Prostate gland (tissue), 2 donors: ENCODE measurements around the gene GPR161. TPM values are rescaled to one million over a fixed set of nuclear protein-coding genes. Genes with fewer than 3 reads are reported as not detected.
"Not testable (repeated sequence)": the region's sequence is repeated elsewhere in the genome, so short reads cannot be mapped to it uniquely, and the experiment has no call there.

Source experiments
- DNase-seq: peaks from one replicate; pipeline ENCODE4 v3.0.0-alpha.2; 2019; ENCODE audit warnings: low spot score
- H3K27ac ChIP-seq, 2 donors: fragments of 200-600 bp; sonication (generic); 2 replicates each; pipeline ENCODE4 v1.5.1; 2017 to 2019
- H3K27me3 ChIP-seq: fragments of 200-600 bp; sonication (generic); replicated peaks from 2 replicates; pipeline ENCODE4 v1.5.1; 2019; ENCODE audit not compliant: insufficient read depth
- H3K36me3 ChIP-seq, 2 donors: fragments of 200-600 bp; sonication (generic); 1 replicate in 1 of 2; 2 replicates in 1 of 2; pipeline versions ENCODE4 v1.5.1 to v1.8.1; 2017 to 2019
- H3K4me1 ChIP-seq: fragments of 200-600 bp; sonication (generic); replicated peaks from 2 replicates; pipeline ENCODE4 v1.5.1; 2019
- H3K4me3 ChIP-seq, 2 donors: fragments of 200-600 bp; sonication (generic); 2 replicates each; pipeline ENCODE4 v1.5.1; 2017 to 2019
- H3K9me3 ChIP-seq: fragments of 200-600 bp; sonication (generic); 2 replicates; pipeline ENCODE4 v1.5.1; 2017
- POLR2A ChIP-seq: fragments of 450-650 bp; IDR thresholded peaks from one replicate; pipeline ENCODE4 v1.6.1; 2016; ENCODE audit warnings: antibody characterized with exemption, mild to moderate bottlenecking
- POLR2AphosphoS5 ChIP-seq: sonication (generic); formaldehyde crosslinking; IDR thresholded peaks from one replicate; pipeline ENCODE4 v1.6.1; 2017; ENCODE audit warnings: antibody characterized with exemption
- WGBS: methylation state at CpG from one replicate; pipeline ENCODE4 v1.1.5; 2018; 5-methylcytosine and 5-hydroxymethylcytosine counted together
- intact Hi-C: fragments of 100-400 bp; cut with DNase I; formaldehyde crosslinking; loops from one replicate; pipeline ENCODE4 v1.14.2; 2022
- total RNA-seq, 2 donors: library from RNA; depleted of rRNA; stranded (reverse); fragments of >200 nt; gene quantifications; one replicate each; pipeline ENCODE4 v1.1.0, GENCODE V29; 2016
- TF ChIP-seq, protein P1 (sequence below), 4 experiments: fragments of 200-600 bp in 2 of 4; fragments of 450-650 bp in 2 of 4; sonication (generic) in 2 of 4; IDR thresholded peaks; 1 replicate in 3 of 4; 2 replicates in 1 of 4; pipeline ENCODE4 v1.5.1; 2016 to 2019; ENCODE audit warnings: antibody characterized with exemption in 4 of 4, mild to moderate bottlenecking in 2 of 4, moderate library complexity in 2 of 4

Gene GPR161, protein sequence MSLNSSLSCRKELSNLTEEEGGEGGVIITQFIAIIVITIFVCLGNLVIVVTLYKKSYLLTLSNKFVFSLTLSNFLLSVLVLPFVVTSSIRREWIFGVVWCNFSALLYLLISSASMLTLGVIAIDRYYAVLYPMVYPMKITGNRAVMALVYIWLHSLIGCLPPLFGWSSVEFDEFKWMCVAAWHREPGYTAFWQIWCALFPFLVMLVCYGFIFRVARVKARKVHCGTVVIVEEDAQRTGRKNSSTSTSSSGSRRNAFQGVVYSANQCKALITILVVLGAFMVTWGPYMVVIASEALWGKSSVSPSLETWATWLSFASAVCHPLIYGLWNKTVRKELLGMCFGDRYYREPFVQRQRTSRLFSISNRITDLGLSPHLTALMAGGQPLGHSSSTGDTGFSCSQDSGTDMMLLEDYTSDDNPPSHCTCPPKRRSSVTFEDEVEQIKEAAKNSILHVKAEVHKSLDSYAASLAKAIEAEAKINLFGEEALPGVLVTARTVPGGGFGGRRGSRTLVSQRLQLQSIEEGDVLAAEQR
- total RNA-seq = 10 to 100 TPM in 1 of 2 donors, 1 to 10 TPM in 1; 4.5 to 23.3 TPM

DNA sequence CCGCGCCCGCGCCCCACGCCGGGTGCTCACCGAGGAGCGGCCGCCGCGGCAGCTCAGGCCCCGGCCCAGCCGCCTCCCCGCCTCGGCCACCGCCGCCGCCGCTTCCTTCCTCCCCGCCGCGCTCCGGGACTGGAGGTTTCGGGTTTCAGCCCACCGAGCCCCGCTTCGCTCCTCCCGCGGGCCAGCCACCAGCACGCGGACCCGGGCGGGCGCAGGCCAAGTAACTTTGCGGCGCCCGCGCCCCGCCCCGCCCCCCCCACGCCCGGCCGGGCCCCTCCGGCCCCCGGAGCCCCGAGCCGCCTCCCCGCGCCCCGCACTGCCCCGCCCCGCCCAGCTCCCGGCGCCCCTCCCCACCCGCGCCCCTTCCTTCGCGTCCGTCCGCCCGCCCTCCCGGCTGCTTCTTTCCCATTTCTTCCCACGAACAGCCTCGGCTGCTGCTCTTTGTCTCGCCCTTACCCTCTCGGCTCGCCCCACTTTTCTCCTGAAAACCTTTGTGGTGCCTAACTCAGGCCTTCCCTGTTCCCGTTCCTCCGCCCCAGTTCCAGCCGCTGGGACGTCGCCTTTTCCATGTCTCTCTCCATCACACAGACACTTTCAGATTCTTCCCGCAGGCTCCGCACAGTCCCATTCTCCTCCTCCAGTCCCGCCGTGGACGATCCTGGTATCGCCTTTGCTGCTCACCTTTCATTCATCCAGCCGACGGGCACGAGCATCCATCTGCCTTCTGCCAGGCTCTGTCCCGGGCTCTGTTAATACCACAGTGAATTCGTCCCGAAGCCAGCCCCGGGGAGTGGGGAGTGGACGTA is at the start of gene GPR161:
TSS of gene GPR161 (minus strand) at position 222 of the 806 bp plus-strand sequence. CDS start 32,080 bp downstream, outside the sequence.
- Histone ChIP-seq H3K4me1 (no peaks in the 10 kb centered on the region), H3K9me3 (no peaks in the 10 kb centered on the region), H3K27me3 (no peaks in the 10 kb centered on the region), H3K27ac (peak within 1 kb of the TSS; percentile 86 to 87), H3K4me3 (peak within 1 kb of the TSS; percentile 63 to 70), H3K36me3 (no peaks in the 10 kb centered on the region)
- peak; percentile 36 for DNase-seq
- WGBS = under 1% methylated on average over 52 of the region's 86 CpGs
- intact Hi-C loops = loop anchor here (5.0 kb wide), 1 partner anchor 45 kb away; no protein-coding TSS in a partner anchor
- TF ChIP-seq, protein P1, sequence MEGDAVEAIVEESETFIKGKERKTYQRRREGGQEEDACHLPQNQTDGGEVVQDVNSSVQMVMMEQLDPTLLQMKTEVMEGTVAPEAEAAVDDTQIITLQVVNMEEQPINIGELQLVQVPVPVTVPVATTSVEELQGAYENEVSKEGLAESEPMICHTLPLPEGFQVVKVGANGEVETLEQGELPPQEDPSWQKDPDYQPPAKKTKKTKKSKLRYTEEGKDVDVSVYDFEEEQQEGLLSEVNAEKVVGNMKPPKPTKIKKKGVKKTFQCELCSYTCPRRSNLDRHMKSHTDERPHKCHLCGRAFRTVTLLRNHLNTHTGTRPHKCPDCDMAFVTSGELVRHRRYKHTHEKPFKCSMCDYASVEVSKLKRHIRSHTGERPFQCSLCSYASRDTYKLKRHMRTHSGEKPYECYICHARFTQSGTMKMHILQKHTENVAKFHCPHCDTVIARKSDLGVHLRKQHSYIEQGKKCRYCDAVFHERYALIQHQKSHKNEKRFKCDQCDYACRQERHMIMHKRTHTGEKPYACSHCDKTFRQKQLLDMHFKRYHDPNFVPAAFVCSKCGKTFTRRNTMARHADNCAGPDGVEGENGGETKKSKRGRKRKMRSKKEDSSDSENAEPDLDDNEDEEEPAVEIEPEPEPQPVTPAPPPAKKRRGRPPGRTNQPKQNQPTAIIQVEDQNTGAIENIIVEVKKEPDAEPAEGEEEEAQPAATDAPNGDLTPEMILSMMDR (IDR thresholded peaks at IDR 0.05) = no peak
- no peak for TF ChIP-seq POLR2A
- no peak for TF ChIP-seq POLR2AphosphoS5

DNA sequence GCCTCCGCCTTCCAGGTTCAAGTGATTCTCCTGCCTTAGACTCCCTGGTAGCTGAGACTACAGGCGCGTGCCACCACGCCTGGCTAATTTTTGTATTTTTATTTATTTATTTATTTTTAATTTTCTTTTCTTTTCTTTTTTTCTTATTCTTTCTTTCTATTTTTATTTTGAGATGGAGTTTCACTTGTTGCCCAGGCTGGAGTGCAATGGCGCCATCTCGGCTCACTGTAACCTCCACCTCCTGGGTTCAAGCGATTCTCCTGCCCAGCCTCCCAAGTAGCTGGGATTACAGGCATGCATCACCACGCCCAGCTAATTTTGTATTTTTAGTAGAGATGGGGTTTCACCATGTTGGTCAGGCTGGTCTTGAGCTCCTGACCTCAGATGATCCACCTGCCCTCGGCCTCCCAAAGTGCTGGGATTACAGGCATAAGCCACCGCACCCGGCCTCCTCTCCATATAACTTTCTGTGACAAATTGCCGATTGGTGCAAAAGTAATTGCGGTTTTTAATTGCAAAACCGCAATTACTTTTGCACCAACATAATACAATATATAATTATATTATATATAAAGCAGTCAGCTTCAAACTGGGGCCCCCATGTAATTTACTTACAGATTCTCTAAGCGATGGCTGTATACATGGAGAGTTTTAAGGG is 44.5 kb upstream of the GPR161 start:
- WGBS = 97% methylated on average over 15 of the region's 15 CpGs
- H3K27ac ChIP-seq, H3K27me3 ChIP-seq, H3K4me1 ChIP-seq, H3K9me3 ChIP-seq, intact Hi-C loops, H3K36me3 ChIP-seq, DNase-seq, H3K4me3 ChIP-seq: not testable (repeated sequence)

DNA sequence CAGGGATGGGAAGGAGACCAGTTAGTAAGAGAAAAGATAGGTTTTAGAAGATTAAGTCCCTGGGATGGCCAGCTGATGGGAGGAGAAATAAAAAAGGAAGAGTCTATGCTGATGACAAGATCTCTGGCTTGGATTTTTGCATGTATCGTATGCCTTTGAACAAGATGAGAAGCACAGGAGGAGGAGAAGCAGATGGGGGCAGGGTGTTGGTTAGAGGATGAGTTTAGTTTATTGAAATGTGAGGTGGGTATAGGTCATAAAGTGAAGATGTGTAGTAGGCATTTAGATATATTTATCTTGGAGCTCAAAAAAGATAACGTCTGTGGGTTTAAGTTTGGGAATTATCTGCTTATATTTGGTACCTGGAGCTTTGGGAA is 43.4 kb upstream of the GPR161 start:
- intact Hi-C loops = no loop called here
- Histone ChIP-seq H3K36me3 (no peaks in the 10 kb centered on the region), H3K27ac (peak overlapping the region; percentile 86 to 87), H3K9me3 (no peaks in the 10 kb centered on the region), H3K27me3 (no peaks in the 10 kb centered on the region), H3K4me1 (peaks cover 7% of the 10 kb centered on the region), H3K4me3 (peak overlapping the region; percentile 67 to 69)
- no peak for DNase-seq
- TF ChIP-seq, protein P1 (IDR thresholded peaks at IDR 0.05) = no peak
- TF ChIP-seq POLR2AphosphoS5 (no peak), POLR2A (no peak)
- WGBS = 30% methylated on average over 2 of the region's 2 CpGs

DNA sequence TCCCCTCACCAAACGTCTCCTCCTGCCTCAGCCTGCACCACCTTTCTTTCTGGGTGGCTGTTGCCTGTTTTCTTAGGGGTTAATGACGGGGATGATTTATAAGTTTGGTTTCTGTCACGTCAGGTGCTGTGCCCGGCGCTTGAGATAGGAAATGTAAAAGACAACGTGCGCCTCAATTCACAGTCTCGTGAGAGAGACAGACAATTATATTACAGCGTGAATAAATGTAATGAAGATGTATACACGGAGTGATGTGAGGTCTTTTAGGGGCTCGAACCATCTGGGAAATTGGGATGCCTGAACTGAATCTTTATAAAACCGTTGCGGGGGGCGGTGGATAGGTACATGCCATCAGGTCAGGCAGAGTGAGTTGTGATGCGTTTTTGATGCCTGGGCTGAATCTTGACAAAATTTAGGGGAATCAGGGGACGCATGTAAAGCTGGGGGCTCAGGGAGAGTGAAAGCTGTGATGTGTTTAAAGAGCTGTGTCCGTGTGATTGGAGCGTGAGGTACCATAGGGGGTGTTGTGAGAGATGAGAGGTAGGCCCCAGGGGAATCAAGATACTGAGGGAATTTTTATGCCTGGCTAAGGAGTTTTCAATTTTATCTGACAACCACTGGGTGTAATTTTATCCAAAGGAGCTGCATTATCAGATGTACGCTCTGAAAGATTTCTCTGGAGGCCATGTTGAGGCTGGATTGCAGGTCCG is 42.9 kb upstream of the GPR161 start:
- Histone ChIP-seq H3K27ac (peak overlapping the region; percentile 86 to 87), H3K9me3 (no peaks in the 10 kb centered on the region), H3K4me3 (peak overlapping the region; percentile 67 to 69), H3K27me3 (no peaks in the 10 kb centered on the region), H3K4me1 (peaks cover 7% of the 10 kb centered on the region), H3K36me3 (no peaks in the 10 kb centered on the region)
- WGBS = 3% methylated on average over 20 of the region's 20 CpGs
- DNase-seq = no peak
- no peak for TF ChIP-seq POLR2AphosphoS5
- no peak for TF ChIP-seq POLR2A
- TF ChIP-seq, protein P1 (IDR thresholded peaks at IDR 0.05) = no peak
- intact Hi-C loops = loop anchor here (2.0 kb wide), 1 partner anchor 243 kb away; the partner anchor contains the start of genes DCAF6 and MPC2
